ENCODE results near the gene CLCF1.

The CLCF1 gene

GRCh38 chr11:67374571-67375281 is 1.3 kb upstream of the CLCF1 start:
- DNase-seq, result no peak

DNA sequence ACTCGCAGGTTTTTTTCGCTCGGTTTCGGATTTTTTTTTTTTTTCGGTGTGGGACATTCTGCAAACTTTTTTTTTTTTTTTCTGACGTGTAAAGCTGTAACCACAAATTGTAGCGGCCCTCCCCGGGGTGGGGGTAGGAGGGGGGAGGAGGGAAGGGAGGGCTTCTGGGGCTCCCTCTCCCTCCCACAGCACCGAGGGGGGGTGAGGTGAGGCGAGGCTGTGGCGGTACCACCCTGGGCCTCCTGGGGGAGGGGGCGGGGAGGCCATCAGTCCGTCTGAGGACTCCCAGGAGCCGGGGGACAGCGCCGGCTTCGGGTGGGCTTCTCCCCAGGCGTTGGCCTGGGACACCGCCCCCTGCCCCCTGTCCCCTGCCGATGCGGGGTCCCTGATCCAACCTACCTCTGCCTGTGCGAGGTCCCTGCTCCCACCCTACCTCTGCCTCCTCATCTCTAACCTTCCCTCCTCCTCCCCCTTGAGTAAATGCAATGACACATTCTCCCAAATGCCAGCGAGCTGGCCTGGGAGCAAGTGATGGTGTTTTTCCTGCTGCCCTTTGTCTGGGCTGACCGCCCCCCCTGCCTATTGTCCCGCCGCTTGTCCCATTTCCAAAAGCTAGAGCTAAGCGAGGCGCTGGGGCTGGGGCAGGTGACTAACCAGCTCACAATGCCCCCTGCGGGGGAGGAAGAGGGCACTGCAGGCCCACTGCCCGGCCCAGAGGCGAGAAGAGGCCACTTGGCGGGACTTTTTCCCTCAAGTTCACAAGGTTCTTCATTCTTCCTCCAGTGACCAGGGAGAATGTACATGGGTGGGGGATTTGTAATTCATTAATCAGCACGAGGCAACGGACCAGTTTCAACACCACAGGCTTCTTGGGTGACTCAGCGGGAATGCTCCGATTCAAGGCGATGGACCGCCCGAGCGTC is 511 bp upstream of the CLCF1 start:
- DNase-seq, result peak; percentile 64

DNA sequence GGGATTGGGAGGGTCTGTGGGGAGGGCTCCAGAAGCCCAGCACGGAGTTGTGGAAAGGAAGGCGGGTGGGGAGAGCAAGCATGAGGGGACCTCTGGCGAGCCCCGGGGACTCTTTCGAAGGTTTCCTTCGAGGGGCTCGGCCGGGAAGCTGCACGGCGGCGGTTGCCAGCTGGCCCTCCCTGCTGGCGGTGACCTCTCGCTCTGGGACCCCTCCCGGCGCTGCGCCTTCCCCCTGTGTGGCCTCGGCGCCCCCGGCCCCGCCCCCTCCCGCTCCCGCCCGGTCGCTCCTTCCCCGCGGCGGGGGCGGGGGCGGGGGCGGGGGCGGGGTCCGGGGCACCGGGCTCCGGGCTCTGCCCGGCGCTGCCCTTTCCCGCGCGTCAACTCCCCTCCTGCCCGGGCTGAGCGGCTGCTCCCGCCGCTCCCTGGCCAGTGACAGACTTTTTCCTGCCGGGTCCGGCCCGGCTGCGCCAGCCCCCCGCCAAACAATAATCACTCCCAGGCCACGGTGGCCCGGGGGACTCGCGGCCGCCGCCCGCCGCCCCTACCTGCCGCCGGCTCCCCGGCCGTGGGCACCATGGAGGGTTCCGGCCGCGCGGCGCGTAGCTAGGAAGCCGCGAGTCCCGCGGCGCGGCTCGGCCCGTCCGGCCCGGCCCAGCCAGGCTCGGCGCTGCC is 941 bp downstream of the CLCF1 start:
- DNase-seq, result no peak

DNA sequence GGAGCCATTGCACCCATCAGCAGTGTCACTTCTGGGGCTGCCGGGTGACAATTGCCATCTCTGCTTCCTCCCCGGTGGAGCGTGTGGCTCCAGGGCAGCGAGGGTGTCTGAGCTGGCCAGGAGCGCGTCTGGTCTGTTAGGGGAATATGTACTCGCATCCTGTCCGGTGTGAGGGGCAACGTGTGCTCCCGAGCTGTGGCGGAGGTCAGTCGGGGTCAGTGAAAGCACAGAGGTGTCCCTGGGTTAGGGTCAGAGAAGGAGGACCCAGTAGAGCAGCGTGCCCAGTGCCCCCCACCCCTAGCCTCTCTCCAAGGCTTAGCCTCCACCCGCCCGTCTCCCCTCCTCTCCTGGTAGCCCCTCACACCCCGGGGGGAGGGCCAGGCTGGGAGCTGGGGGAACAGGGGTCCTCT is 1.5 kb downstream of the CLCF1 start:
- DNase-seq, result no peak

DNA sequence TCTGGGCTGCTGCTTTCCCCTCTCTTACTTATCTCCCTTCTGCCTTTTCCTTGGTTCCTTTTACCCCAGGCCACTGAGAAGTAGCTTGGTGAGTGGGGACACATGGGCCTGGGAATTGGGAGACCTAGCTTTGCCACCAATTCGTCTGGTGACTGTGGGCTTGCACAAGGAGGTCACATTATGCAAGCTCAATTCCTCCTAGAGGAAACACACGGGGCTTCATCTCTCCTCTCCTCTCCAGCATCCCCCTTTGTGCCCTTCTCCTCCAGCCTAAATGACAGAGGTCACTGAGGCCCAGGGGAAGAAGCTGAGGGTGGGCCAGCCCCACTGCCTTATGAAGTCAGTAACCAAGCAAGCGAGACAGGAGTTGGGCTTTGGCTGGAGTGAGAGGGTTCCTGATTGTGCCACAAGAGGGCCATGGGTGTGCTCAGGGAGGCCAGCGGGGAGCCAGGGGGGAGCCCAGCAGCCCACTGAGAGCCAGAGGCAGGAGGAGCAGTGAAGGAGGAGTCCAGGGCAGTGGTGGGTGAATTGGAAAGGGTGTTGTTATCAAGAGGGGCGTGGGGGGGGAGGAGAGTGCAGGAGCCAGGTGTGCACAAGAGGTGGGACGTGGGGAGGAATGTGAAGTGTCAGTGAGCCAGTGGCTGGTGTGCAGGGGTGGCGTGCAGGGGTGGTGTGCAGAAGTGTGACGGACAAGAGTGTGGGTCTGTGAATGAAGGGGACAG is 2.0 kb downstream of the CLCF1 start:
- DNase-seq, result no peak

GRCh38 chr11:67370351-67371076 is 2.9 kb downstream of the CLCF1 start:
- DNase-seq, result no peak

GRCh38 chr11:67369801-67370284 is 3.6 kb downstream of the CLCF1 start:
- no peak for DNase-seq

DNA sequence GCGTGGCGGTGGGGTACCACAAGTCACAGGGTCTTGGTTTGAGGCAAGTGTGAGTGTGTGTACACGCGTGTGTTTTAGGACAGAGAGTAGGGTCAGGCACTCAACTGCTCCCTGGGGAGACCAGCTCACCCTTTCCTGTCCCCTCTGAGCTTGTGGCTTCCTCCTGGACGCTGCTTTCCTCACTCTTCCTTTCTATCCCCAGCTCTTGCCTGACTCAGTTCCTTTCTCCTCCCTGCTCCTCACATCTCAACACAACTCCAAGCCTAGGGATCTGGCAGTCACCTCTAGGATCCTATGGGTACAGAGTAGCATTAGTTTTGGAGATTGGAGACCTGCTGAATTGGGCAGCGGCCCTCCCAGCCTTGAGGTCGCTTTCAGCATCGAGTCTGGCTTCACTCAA is 4.1 kb downstream of the CLCF1 start:
- no peak for DNase-seq

- DNase-seq, result no peak
Observed at GRCh38 chr11:67368621-67369020, 4.8 kb downstream of the CLCF1 start.

DNA sequence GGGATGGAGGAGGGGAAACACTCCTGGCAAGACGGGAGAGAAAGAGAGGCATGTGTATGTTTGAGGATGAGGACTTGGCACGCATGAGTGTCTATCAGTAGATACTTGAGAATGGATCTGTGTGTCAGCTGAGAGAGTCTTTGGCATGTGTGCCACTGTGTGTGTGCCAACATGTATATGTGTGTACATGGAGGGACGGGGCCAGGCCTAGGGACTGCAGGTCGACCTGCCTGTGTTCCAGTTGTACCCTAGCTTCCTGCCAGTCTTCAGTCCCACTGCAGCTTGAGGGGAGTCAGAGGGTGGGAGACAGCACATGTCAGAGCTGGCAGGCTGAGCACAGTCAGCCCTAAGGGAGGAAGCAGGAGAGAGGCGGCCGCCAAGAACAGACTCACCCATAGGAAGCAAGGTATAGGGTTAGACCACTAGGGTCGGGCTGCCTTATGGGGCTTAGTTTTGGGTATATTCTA is 5.6 kb downstream of the CLCF1 start:
- DNase-seq, result no peak

- DNase-seq, result no peak
Observed at GRCh38 chr11:67366961-67367760, 6.2 kb downstream of the CLCF1 start.

- DNase-seq, result no peak
Observed at GRCh38 chr11:67366546-67366945, 6.9 kb downstream of the CLCF1 start.

GRCh38 chr11:67365736-67366444 is 7.5 kb downstream of the CLCF1 start:
- no peak for DNase-seq

- no peak for DNase-seq
Observed at GRCh38 chr11:67364783-67365722, 8.3 kb downstream of the CLCF1 start.

DNA sequence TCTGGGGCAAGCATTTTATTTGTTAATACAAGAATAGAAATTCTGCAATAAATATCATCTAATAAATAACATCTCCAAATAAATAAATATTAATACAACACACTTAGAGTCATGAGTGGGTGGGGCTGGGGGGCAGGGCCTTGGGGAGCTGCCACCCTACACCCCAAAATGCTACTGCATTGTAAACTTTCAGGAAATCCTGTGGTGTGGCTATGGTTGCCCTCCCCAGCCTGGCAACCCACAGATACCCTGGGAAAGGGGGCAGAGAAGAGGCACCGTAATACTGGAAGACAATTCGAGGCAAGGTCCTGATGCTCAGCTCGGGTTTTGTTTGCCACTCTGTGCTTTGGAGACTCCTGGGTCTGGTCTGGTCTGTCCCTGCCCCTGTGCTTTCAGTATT is 9.2 kb downstream of the CLCF1 start:
- no peak for DNase-seq

DNA sequence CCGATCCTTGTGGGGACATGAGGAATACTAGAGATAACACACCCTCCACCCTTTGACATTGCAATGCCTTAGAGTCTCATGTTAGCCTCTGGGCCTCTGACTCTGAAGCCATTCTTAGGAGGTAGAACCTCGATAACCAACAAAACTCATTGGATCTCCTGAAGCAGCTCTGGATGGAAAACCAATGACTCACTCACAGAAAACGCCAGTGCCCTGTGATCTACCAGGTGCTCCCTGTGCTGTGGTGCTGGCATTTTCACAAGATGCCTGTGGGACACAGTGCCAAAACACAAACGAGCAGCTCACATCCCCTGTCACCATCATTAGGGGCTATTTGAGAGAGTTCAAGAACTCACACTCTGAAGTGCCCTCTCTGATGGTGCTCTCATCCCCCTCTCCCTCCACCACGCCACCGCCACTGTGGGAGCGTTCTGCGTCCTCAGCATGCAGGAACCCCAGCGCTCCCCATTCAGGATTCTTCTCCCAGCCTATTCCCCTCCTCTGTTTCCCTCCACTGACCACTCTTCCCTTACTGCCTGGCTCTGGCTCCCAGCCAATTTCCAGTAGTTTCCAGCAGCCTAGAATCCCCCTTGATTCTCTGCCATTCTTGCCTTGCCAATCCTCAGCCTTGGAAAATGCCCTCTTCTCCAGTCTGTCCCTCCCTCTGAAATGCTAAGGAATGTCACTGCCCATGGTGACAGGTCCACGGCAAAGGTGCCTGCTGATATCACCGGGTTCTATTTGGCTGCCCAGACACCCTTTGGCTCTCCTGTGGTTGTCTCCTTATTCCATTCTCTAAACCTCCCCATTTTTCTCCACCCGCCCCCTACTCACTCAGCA is 15.3 kb downstream of the CLCF1 start:
- no peak for DNase-seq

DNA sequence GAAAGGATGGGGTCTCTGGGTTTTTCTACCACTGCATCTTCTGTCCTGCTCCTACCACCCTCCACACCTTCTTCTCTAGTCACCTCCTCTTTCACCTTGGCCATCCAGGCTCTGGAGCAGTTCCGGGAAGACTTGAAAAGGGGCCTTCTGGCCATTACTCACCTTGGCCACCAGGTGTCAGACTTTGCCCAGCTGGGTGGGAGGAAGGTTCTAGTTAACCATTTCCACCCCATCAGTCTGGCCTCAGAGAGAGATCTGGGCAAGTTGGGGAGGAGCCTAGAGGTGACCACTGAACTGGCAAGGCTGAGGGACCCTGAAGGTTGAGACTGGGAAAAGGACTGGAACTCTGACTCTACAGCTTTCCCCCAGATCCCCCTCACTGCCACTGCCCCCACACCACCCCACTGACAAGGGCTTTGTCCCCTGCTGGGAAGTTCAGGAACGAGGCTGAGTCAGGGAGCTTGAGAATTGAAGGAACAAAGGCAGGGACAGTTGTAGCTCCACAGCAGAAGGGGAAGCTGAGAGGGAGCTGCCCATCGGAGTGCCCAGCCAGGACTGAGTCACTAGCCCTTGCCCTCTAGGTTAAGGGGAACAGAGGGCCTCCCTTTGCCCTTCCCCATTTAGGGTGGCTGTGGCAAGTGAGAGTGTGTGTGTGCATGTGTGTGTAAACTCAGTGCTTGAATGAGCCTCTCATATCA is 16.4 kb downstream of the CLCF1 start:
- DNase-seq, result peak; percentile 54

Measured in effector CD8-positive, alpha-beta T cell (primary cell).